ENCODE results near the gene C22orf31.

The C22orf31 gene

DNA sequence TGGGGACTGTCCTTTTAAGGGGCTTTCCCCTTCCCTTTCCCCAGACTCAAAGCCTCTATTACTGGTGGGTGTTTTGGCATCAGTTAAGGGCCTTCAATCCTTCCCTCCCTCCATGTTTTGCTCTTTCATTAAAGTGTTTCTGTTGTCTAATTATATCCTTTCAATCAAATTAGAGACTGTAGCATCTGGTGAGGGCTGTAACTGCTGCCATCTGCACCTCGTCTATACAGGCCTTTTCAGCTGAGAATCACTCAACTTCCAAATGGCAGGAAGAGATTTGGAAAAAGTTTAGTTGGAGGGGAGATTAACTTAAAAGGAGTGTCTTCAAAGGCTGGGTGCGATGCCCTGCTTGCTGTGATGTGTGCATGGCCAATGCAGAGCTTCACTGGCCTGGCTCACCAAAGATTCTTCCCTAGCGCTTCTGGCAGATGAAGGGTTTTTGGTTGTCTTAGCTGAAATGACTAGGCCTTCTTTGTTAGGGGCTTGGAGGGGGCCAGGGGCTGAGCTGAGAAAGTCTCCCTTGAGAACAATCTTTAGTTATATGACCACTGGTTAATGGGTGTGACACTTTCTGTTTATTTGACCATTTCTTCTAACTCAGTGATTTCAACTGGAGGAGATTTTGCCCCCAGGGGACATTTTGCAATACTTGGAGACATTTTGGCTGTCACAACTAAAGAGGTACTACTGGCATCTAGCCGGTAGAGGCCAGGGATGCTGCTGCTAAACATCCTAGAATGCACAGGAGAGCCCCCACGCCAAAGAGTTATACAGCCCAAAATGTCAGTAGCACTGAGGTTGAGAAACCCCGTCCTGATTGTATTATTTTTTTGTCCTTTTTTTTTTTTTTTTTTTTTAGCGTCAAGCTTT is 18.7 kb upstream of the C22orf31 start:
- DNase-seq, result no peak

DNA sequence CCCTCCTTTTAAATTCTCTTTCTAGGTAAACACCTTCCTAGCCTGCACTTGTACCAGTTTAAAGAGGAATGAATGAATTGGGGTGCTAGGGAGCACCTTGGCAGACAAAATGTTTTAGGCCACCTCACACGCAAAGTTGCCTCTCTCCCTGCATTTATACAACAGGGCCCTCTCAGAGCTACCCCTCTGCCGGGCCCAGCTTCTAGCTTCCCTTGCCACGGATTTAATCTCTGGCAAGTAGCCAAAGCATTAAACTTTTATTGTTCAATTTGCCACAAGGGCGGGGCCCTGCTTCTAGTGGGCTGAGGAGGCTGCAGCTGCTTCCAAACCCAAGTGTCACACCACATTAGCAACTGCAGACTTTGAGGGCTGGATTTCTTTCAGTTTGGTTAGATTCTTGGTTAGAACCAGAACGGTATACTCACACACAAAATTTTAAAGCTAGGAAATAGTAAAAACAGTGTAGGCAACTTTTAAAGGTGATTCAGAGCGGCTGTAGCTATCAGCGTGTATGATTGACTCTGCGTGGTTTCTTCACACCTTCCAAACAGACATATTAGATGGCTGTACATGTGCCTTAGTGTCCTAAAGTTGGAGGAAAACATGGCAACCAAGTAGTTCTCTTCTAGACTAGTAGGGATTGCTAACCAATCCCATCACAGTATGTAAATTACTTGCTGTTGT is 17.7 kb upstream of the C22orf31 start:
- no peak for DNase-seq

DNA sequence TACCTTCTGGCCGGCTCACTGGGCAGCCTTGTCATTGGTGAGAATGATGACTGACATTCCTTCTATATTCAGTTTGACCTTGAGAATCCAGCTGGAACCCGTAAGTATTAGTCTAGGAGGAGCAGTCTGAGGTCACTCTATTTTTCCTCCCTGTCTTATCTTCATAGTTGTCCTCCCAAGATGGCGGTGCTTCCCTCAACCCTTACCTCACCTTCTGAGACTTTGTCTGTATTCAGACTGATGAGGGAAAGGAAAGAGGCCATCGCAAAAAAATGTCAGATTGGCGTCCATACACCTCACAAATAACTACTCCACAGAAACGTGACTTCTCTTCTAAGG is 17.2 kb upstream of the C22orf31 start:
- no peak for DNase-seq

DNA sequence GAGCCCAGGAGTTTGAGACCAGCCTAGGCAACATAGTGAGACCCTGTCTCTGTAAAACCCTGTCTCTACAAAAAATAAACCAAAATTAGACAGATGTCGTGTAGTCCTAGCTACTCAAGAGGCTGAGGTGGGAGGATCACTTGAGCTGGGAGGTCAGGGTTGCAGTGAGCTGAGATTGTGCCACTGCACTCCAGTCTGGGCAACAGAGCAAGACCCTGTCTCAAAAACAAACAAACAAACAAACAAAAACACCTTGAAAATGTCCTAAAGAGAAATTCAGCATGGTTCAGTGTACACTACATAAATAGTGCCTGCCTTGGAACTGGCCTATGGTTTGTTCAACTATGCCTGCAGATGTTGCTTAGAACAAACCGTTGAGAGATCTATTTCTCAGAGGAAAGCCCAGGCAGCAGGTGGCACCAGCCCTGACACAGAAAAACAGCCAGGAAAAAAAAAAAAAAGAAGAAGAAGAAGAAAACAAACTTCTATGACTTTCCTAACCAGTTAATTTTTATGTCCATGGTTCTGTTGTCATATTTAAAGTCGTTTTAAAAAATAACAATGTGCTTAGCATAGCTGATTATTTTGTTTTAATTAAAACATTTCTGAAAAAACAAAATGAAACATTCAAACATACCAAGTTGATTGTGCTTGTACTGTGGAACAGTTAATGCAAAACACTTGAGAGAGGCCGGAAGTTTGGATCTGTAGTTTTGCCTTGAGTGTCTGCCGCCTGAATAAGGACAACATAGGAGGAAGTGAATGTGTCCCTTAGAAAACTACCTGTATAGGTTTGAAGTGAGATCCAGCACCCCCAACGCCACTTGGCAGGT is 16.6 kb upstream of the C22orf31 start:
- no peak for DNase-seq

DNA sequence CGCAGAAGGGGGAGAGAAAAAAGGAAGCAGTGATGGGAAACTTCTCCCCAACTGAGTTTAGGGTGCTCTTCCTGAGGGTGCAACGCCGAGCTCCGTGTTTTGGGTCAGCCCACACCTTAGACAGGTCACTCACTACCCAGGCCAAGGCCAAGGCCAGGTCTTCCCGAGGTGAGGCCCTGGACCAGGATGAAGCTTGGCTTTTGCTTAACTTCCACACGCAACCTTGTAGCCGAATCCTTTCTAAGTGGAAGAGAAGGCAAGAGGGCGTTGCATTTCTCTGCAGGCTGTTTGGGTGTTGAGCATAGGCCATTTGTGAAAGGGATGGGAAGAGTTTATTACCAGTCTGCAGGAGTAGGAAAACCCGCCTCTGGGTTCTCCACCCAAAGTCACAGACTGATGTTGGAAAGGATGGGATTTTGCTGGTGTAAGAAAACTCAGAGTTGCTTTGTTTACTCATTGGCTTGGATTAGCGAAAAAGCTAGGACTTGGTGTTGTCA is 12.7 kb upstream of the C22orf31 start:
- DNase-seq, result no peak

DNA sequence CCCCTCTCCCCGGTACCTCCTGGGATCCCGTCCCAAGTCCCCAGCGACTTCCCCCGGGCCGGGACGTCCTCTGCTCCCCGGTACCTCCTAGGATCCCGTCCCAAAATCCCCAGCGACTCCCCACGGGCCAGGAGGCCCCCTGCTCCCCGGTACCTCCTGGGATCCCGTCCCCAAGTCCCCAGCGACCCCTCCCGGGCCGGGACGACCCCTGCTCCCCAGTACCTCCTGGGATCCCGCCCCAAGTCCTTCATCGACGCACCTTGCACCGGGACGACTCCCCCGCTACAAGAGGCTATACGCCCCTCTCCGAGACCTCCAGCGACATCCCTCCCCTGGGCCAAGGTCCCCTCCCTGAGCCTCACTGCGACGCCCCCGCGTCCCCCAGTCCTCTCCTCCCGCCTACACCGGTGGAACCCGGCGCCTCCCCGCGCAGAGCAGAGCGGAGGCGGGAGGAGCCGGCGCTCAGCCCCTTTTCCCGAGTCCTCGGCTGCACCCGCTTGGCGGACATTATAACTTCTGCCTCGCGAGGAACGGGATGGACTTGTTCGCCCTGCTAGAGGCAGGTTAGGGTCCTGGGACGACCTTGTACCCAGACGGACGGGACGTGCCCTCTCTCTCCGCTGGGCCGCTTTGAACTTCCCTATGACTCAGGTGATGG is 12.1 kb upstream of the C22orf31 start:
- DNase-seq, result no peak

DNA sequence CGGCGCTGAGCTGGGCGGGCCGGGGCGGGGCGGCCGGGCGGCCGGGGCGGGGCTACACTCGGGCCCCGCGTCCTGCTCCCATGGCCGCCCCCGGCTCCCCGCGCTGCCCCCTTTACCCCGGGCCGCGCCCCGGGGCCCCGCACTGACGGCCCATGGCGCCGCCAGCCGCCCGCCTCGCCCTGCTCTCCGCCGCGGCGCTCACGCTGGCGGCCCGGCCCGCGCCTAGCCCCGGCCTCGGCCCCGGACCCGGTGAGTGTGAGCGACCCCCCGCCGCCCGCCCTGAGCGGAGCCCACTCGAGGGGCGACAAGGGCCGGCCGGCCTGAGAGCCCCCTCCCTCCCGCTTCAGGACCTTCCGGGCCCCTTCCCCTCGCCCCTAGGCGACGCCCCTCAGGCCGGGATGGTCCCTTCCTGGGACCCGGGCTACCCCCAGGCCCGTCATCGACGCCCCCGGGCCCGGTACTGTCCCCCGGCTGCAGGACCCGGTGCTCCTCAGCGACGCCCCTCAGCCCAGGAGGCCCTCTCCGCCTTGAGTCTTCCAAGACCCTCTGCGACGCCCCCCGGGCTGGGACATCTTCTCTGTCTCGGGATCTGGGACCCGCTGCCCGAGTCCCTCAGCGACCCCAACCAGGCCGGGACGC is 11.5 kb upstream of the C22orf31 start, which contains the start of gene KREMEN1:
TSS of gene KREMEN1 (plus strand) at position 57 of the 639 bp plus-strand sequence. CDS start at position 153, 96 bp downstream.
- no peak for DNase-seq

DNA sequence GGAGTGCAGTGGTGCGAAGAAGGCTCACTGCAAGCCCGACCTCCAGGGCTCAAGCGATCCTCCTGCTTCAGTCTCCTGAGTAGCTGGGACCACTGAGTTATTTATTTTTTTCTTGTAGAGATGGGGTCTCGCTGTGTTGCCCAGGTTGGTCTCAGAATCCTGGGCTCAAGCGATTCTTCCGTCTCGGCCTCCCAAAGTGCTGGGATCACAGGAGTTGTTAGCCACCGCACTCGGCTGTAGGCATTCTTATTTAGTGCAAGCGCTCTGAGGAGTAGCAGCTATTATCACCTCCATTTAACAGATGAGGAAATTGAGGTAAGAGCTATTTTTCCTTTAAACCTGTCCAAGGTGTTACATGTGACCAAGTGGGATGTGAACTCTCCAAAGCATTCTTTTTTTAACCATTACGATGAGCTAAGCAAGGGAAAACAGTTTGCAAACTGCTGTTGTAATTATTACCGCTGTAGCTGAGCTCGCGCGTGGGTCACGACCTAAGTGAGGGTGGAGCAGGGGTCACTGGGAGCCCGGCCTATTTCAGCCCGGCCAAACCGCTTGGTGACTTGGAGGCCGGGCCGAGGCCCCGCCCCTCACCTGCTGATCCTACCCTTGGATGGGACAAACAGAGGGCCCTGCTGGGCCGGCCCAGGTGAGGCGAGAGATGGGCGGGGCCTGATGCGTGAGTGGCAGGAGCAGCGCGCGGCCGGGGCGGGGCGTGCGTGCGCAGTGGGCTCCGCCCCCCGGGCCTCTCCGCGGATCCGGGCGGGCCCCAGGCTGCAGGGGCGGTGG is 10.8 kb upstream of the C22orf31 start:
- DNase-seq, result peak; percentile 13 to 45

DNA sequence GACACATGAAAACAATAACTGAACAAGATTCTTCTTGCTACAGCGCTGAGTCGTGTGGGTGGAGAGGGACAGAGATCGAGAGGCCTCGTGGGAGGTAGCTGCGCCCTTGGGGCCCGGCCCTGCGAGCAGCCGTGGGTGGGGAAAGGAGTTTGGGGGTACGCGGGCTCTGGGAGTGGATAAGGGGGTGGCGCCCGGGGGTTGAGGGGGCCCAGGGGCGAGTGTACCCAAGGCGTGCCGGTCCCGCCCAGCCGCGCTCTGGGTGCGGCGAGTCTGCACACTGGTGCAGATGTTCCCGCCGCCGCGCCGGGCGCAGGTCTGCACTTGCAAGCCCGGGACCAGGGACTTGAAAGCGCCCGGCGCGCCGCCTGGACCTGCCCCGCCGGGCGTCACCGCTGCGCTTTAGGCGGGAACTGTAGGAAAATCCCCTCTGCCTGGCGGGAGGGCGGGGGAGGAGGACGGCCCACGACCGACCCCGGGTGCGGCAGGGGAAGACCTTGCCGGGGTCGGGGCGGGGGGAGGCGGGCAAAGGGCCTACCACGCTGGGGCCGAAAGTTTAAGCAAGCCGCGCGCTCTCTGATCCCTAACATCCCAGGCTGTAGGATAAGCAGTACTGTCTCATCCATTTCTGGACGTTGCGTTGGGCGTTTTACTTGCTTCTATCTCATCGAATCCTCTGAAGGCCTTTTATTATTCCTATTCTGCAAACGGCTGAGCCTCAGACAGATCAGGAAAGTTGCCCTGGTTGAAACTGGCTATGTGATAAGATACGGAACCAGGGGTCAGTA is 9.8 kb upstream of the C22orf31 start:
- DNase-seq, result no peak

DNA sequence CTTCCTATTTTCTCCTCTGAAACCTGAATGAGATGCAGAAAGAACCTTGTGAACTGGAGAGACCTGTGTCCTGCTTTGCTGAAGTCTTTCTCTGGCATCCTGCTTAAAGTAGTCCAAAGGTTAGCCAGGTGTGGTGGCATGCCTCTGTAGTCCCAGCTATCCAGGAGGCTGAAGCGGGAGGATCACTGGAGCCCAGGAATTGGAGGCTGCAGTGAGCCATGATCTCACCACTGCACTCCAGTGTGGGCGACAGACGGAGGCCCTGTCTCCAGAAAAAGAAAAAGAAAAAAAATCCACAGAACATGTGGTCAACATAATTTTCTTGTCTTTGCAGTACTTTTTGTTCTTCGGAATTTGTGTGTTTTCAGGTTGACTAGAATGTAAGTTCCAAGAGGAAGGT is 8.9 kb upstream of the C22orf31 start:
- DNase-seq, result no peak

DNA sequence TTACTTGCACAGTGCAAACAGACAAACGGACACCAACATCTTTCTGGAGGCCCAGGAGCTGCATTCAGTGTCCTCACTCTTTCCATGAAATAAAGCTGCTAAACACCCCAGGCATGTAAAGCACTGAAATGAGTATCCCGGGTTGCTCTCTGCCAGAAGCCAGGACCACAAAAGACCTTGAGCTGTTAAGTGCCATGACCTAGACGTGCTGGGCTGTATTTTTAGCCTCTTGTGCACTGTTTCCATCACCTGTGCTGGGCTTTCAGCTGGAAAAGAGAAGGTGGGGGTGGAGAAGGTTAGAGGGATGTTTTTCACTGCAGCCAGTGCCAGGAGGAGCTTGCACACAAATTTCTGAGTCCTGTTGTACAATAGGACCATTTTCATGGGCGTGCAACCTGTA is 7.8 kb upstream of the C22orf31 start:
- no peak for DNase-seq

DNA sequence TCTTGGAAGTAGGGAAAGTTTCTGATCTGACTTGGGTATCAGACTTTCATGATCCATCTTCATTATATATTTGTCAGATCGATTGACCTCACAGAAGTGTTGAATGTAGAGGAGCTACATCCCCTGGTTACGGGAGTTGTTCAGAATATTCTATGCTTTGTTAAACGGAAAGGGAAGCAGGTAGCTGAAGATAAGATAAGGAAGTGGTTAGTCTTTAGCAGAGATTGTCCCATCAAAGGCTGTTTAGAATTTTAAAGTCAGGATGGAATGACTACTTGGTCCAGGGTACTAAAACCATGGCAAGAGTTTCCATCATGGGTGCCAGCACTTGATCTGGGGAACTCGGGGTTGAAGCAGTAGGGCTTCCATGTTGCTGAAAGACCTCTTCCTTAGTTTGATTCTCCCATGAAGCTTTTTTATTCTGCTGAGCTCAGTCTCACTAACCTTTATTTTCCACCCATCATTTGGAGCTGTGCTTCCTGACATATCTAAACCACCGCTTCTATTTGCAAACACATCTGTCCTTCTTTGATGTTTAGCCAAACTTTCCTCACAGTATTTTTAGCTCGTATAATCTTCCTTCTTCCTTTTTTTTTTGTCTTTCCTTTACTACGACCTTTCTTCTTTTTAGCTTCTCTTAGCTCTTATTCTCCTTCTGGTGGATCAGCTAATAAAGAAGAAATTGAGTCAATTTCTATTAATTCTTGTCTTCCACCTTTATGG is 4.0 kb upstream of the C22orf31 start:
- no peak for DNase-seq

DNA sequence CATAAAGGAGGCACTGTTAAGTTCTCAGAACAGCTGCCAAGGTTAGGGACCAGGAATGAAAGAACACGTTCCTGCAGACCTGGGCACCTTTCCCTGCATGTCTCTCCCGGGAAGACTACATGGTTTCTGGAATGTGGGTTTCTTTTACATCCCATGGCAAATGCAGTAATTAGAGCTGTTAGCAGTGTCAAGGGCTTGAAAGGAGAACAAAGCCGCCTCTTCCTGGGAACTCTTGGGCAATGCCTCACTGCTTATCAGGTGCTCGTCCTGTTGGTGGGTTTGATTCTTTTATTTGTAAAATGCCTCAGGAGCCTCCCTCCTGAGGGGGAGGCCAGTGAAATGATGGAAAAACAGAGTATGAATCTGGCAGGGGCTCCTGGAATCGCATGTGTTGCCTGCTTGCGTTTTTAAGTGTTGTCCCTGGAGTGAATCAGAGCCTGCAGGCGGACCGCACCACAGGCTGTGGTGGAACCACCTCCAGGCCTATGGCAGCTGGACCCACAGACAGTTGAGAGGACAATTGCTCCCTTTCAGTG is 723 bp upstream of the C22orf31 start:
- DNase-seq, result no peak

DNA sequence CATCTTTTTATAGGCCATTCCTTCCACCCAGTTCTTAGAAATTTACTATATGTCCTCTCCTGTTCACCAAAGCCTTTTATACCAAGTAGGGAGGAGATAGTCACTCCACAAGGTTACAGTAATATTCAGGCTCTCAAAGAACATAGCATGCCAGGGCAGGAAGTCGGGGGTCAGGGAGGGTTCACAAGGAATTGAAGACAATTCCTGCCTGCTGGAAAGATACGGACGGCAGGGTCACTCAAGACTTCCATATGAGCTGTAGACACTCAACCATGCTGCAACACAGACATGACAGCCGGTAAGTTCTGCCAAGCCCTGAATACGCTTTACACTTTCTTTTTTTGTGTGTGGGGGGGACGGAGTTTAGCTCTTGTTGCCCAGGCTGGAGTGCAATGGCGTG is 700 bp downstream of the C22orf31 start:
- DNase-seq, result no peak

DNA sequence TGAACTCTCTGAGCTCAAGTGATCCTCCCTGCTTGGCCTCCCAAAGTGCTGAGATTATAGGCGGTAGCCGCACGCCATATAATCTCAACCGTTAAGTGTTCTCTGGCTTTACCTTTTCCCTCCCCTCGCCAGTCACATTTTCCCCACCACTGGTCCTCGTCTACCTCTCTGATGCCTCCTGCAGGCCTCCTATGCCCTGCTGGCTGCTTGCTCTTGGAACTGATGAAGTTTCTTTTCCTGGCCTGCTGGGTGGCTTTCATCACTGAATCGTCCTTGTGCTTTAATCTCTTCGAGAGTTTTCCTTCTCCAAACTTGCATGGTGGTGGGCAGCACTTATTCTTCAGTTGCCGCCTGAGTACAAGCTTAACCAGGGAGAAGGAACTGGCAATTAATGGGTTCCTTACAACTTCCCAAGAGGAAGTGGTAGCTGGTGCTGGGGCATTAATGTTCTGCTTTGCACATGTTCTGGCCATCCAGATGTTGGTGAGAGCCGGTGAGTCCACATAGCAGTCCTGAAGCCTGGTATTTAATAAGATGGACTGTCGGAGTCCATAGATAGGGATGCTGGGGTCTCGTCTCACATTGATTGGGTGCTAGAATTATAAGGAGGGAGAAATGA is 1.3 kb downstream of the C22orf31 start:
- no peak for DNase-seq

DNA sequence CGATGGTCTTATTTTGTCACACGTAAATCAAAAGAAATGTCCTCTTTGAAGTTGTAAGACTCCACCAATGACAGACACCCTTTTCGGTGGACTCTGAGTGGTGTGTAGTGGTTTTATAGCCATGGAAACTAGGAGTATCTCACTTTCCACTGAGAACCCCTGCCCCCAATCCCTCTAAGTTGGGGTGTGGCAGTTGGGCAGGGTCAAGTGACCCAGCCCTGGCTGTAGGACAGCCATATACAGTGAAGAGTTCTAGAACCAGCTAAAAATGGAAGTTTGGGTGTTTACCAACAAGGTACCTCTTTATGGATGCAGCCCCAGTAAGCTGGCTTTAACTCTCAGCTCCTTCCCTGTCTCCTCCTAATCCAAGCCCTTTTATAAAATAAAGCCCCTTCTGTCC is 5.2 kb downstream of the C22orf31 start:
- no peak for DNase-seq

DNA sequence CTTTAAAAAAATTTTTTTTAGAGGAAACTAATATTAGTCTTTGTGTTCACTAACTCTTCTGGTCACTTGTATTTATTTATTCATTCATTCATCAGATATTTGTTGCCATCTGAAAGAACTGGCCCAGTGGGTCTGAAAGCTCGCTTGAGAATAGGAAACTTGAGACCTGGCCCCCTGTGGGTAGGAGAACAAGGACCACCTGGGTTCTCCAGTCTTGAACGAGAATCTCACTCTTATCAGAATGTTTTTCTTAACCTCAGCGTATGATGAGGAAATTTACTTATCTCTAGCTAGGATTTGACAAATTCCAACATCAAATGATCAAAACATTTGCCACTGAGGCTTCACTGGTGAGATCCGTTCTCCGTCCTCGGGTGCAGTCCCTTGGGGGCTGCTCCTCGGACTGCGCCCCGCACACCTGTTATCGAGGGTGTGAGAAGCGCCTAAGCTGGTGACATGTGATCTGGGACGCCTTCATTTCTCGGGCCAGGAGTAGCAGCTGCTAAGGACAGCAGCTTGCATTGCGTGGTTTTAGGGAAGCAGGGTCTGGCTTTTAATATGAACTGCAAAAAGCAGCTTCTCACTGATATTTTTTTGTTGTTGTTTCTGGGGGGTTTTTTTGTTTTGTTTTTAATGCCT is 6.3 kb downstream of the C22orf31 start:
- DNase-seq, result no peak

DNA sequence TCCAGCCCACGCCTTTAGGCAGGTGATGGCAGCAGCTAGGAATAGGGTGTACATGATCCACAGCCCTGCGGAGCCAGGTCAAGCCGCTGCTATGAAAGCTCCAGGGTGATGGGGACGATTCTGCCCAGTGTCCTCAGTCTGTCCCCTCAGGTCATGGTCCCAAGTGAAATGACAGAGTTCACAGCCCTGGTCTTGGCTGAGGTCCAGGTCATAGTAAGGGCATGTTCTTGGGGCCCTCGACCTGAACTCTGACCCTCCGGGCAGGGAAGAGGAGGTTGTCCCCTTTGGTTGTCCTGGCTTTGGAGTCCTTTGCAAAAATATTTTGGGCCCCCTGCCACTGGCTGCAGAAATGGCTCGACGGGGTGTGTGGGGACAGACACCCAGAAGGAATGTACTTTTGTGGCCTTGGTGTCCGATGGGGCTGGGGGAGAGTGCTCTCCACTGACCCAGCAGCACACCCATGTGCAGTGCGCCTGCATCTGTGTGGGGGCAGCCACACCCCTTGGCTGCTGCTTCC is 7.3 kb downstream of the C22orf31 start:
- no peak for DNase-seq

Data from SW 1271 (cell line).